Iris pigment epithelial cell (primary cell): ENCODE results near the gene ZNF331.
A peak's percentile ranks its signal among the peaks of the same experiment; 100 is the strongest.

Experiments used
- DNase-seq: peaks from one replicate; pipeline ENCODE4 v3.0.0-alpha.2; 2011; ENCODE audit warnings: low read depth

ZNF331 gene

GRCh38 chr19:53520547-53521372, 17.2 kb upstream of the ZNF331 start:
- DNase-seq, result peak; percentile 99

DNA sequence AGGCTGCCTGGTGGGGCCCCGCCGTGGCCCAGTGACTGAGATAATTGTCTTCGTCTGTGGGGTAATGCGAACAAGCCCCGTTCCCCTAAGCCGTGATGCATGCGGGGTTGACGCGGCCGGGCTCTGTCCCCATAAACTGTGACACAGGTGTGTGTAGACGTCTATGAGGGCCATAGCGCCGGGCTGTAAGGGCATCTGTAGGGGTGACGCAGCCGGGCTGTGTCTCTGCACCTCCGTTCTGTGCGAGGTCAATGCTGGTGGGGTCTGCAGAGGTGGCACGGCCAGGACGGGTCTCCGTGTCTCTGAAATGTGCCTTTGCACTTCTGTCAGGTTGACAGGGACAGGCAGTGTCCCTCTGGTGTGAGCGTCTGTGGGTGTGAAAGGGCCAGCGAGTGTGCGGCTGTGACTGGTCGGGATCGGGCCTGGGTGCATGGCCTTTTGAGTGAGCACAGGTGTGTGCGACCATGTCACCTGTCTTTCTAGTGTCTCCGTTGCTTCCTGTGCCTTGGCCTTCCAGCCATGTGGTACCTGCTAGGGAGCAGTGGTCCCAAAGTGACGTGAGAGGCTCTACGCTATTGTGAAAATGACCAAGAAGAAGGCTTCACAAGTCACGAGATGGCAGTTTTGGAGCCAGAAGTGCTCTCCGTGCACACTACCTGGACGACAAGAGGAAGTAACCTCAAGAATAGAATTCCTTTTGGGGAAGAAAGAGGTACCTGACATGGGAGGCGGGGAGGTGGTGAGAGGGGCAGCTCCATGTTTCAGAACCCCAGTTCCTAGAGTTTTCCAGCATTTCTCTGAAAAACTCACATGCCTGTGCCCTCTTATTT, 16.4 kb upstream of the ZNF331 start:
- no peak for DNase-seq

GRCh38 chr19:53525922-53526321, 12.0 kb upstream of the ZNF331 start:
- no peak for DNase-seq

GRCh38 chr19:53530622-53531021, 7.3 kb upstream of the ZNF331 start:
- no peak for DNase-seq

DNA sequence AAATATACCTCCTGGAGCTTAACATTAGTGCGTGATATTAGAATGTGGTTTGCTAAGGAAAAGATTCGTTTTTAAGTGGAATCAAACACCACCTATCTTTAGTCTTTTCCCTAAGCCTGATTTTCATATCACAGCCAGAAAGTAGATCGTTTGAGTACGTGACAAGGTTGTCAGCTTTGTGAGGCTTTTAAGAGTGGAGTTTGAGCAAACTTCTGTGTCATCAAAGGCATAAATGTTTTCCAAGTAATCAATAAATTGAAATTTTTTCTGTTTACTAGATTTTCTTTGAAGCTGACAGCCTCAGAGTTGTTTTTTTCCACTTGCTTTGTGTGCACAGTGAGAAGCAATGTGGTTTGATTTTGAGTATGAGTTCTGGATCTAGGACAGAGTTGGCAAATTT, 6.5 kb upstream of the ZNF331 start:
- DNase-seq, result no peak

- no peak for DNase-seq
Observed at GRCh38 chr19:53532362-53532761, 5.6 kb upstream of the ZNF331 start.

DNA sequence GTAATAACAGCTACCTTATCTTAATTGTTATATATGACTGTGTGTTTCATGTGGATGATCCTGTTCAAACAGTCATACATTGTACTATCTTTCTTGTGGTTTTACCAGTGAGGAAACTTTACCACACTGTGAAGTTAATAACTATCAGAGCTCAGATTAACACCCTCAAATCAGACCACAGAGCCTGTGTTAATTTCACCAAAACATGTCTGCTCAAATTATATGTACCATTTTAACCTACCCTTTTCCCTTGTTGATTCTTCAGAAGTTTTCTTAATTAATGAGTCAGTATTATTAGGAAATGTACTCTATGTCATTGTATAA, 1.8 kb upstream of the ZNF331 start:
- no peak for DNase-seq

- no peak for DNase-seq
Observed at GRCh38 chr19:53537121-53537520, 824 bp upstream of the ZNF331 start.

DNA sequence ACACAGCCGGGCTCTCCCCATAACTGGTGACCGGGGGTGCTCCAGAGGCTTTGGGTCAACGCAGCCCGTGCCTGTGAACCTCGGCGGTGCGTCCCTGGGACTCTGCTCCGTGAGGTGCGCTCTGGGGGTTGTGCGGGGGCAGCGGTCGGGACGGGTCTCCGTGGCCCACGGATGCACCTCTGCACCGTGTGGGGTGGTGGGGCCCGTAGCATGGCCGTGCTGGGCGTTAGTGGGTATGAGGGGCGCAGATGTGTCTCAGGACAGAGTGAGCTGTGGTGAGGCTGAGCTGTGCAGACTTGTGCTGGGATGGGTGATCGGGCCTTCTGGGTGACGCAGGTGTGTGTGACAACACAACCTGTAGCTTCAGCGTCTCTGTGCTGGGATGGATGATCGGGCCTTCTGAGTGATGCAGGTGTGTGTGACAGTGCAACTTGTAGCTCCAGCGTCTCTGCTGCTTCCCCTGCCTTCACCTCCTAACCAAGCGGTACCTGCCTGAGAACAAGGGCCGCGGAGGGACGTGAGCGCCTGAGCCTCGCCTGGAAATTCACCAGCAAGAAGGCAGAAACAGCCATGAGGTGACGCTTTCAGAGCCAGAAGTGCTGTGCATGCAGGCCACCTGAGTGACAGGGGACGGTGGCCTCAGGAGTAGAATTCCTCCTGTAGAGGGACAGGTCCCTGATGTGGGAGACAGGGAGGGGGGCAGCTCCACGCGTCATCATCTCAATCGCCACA, 599 bp downstream of the ZNF331 start:
- no peak for DNase-seq

DNA sequence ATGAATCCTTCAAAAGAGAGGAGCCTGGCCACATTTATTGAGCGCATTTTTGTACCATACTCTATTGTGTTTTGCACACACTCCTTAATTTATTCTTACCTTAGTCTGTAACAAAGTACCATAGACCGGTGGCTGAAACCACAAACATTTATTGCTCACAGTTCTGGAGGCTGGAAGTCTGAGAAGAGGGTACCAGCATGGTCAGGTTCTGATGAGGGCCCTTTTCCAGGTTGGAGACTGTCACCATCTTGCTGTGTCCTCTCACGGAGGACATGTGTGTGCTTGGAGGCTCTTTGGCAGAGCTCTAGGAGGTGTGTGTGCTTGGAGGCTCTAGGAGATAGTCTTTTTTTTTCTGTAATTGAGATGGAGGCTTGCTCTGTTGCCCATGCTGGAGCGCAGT, 2.1 kb downstream of the ZNF331 start:
- no peak for DNase-seq

GRCh38 chr19:53541971-53542370, 4.0 kb downstream of the ZNF331 start:
- DNase-seq, result no peak

GRCh38 chr19:53545271-53546065, 7.5 kb downstream of the ZNF331 start:
- DNase-seq, result peak; percentile 49

DNA sequence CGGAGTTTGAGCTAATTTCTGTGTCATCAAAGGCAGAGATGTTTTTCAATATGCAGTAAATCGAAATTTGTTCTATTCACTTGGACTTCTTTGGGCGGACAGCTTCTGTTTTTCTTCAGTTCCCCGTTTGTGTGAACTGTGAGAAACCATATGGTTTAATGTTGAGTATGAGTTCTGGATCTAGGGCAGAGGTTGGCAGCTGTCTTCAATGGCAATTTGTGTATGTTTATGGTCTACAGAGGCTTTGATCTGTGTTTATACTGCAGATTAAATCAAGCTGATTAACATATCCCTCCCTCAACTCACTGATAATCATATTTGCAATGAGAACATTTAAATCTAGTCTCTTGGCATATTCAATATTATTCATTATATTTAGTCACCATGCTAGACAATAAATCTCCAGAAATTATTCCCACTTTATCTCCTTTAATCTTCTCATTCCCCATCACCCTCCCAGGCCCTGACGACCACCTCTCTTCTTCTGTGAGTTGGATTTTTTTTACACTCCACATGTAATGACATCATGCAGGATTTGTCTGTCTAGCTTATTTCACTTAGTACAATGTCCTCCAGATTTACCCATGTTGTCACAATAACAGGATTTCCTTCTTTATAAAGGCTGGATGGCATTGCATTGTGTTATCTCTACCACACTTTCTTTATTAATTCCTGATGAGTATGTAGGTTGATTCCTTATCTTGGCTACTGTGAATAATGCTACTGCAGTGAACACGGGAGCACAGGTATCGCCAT, 9.0 kb downstream of the ZNF331 start:
- DNase-seq, result no peak

- peak; percentile 88 for DNase-seq
Observed at GRCh38 chr19:53549340-53549739, 11.4 kb downstream of the ZNF331 start.

- no peak for DNase-seq
Observed at GRCh38 chr19:53552001-53552721, 14.2 kb downstream of the ZNF331 start.

GRCh38 chr19:53553156-53553555, 15.2 kb downstream of the ZNF331 start:
- DNase-seq, result no peak

DNA sequence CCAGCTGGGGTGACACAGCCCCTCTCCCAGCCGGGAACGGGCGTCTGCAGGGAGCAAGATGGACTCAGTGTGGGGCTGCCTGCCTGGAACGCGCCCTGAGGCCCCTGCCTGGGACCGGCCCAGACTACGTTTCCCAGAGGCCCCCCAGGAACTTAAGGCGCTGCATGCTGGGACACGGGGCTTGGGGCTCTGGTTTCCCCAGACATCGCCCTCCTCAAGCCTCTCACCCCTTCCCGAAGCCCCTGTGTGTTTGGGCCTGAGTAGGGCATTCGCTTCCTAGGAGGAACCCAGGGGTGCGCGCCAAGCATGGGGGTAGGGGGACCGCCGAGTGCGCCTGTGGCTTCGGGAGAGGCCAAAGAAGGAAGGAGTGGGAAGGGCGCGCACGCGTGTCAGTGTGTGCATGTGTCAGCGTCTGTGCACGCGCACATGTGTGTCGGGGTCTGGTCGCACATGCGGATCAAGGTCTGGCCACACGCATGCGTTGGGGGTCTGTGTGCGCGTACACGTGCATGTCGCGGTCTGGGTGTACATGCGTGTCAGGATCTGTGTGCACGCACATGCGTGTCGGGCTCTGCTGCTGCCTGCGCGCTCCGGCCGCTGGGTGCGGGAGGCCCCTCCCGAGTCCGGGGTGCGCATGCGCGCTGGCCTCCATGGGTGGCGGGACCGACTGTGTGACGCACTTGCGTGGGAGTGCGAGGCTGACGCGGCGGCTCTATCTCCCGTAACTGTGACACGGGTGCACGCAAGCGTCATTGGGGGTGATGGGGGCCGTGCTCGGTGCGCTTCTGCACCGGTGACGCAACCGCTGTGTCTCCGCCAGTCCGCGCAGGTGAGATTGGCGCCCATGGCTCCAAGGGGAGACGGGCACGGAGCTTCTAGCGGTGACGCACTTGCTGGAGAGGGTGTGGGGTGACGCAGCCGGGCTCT, 16.2 kb downstream of the ZNF331 start:
- peak; percentile 81 for DNase-seq

DNA sequence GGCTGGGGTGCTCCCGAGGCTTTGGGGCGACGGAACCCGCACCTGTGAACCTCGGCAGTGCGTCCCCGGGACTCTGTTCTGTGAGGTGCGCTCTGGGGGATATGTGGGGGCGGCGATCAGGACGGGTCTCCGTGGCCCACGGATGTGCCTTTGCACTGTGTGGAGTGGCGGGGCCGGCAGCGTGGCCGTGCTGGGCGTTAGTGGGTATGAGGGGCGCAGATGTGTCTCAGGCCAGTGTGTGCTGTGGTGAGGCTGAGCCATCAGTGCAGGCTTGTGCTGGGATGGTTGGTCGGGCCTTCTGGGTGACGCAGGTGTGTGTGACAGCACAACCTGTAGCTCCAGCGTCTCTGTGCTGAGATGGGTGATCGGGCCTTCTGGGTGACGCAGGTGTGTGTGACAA, 16.9 kb downstream of the ZNF331 start:
- no peak for DNase-seq

GRCh38 chr19:53555352-53555751, 17.4 kb downstream of the ZNF331 start:
- DNase-seq, result no peak
